ENCODE results near the gene PRAME. TPM values are rescaled to one million over a fixed set of nuclear protein-coding genes. Genes with fewer than 3 reads are reported as not detected.

The PRAME gene
- total RNA-seq, 1 donor from 2014 or later = 1.9 TPM

- Mint-ChIP-seq H3K27ac (ENCODE audit: unreplicated experiment) (no peak overlapping the region), H3K9me3 (ENCODE audit: unreplicated experiment) (no peaks in the 10 kb centered on the region), H3K4me3 (ENCODE audit: unreplicated experiment) (no peak overlapping the region), H3K36me3 (ENCODE audit: unreplicated experiment) (no peaks in the 10 kb centered on the region), H3K4me1 (ENCODE audit: low read depth, unreplicated experiment) (peaks cover 4% of the 10 kb centered on the region), H3K27me3 (ENCODE audit: unreplicated experiment) (peaks cover 7% of the 10 kb centered on the region)
- no peak for DNase-seq
- TF ChIP-seq, protein P1, sequence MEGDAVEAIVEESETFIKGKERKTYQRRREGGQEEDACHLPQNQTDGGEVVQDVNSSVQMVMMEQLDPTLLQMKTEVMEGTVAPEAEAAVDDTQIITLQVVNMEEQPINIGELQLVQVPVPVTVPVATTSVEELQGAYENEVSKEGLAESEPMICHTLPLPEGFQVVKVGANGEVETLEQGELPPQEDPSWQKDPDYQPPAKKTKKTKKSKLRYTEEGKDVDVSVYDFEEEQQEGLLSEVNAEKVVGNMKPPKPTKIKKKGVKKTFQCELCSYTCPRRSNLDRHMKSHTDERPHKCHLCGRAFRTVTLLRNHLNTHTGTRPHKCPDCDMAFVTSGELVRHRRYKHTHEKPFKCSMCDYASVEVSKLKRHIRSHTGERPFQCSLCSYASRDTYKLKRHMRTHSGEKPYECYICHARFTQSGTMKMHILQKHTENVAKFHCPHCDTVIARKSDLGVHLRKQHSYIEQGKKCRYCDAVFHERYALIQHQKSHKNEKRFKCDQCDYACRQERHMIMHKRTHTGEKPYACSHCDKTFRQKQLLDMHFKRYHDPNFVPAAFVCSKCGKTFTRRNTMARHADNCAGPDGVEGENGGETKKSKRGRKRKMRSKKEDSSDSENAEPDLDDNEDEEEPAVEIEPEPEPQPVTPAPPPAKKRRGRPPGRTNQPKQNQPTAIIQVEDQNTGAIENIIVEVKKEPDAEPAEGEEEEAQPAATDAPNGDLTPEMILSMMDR (IDR thresholded peaks at IDR 0.05; ENCODE audit: partially characterized antibody, unreplicated experiment) = no peak
Observed at GRCh38 chr22:22579869-22580604, 21.0 kb upstream of the PRAME start.

DNA sequence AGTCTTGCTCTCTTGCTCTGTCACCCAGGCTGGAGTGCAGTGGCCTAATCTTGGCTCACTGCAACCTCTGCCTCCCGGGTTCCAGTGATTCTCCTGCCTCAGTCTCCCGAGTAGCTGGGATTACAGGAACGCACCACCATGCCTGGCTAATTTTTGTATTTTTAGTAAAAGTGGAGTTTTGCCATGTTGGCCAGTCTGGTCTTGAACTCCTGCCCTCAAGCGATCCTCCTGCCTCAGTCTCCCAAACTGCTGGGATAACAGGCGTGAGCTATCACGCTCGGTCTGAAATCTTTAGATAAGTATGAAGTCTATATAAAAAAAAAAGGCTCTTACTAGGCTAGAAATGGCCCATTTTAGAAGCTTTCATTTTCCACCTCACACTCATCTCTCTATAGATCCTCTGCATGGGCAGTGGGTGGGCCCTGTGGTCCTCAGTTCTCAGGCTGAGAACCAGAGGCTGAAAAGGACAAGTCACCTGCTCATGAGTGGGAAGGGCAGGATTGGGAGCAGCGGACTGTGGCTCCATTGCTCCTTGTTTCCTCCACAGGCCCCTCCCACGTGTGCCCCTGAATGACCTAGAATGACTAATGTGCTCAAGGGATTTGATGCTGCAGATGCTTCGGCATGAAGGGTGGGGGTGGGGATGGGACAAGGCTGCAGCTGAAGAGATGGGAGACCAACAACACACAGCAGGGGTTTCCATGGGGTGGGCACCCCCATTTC, 19.8 kb upstream of the PRAME start:
- Mint-ChIP-seq H3K27me3 (ENCODE audit: unreplicated experiment) (peaks cover 8% of the 10 kb centered on the region), H3K36me3 (ENCODE audit: unreplicated experiment) (no peaks in the 10 kb centered on the region), H3K4me3 (ENCODE audit: unreplicated experiment) (no peak overlapping the region), H3K27ac (ENCODE audit: unreplicated experiment) (no peak overlapping the region), H3K4me1 (ENCODE audit: low read depth, unreplicated experiment) (peaks cover 4% of the 10 kb centered on the region), H3K9me3 (ENCODE audit: unreplicated experiment) (no peaks in the 10 kb centered on the region)
- TF ChIP-seq, protein P1 (IDR thresholded peaks at IDR 0.05; ENCODE audit: partially characterized antibody, unreplicated experiment) = no peak
- no peak for DNase-seq

GRCh38 chr22:22576989-22577427, 17.9 kb upstream of the PRAME start:
- no peak overlapping the region for H3K4me3 Mint-ChIP-seq (ENCODE audit: unreplicated experiment)
- no peaks in the 10 kb centered on the region for H3K36me3 Mint-ChIP-seq (ENCODE audit: unreplicated experiment)
- no peak for DNase-seq
- TF ChIP-seq, protein P1 (IDR thresholded peaks at IDR 0.05; ENCODE audit: partially characterized antibody, unreplicated experiment) = no peak
- peaks cover 4% of the 10 kb centered on the region for H3K4me1 Mint-ChIP-seq (ENCODE audit: low read depth, unreplicated experiment)
- peaks cover 6% of the 10 kb centered on the region for H3K27me3 Mint-ChIP-seq (ENCODE audit: unreplicated experiment)
- no peaks in the 10 kb centered on the region for H3K9me3 Mint-ChIP-seq (ENCODE audit: unreplicated experiment)
- H3K27ac Mint-ChIP-seq (ENCODE audit: unreplicated experiment) = no peak overlapping the region

DNA sequence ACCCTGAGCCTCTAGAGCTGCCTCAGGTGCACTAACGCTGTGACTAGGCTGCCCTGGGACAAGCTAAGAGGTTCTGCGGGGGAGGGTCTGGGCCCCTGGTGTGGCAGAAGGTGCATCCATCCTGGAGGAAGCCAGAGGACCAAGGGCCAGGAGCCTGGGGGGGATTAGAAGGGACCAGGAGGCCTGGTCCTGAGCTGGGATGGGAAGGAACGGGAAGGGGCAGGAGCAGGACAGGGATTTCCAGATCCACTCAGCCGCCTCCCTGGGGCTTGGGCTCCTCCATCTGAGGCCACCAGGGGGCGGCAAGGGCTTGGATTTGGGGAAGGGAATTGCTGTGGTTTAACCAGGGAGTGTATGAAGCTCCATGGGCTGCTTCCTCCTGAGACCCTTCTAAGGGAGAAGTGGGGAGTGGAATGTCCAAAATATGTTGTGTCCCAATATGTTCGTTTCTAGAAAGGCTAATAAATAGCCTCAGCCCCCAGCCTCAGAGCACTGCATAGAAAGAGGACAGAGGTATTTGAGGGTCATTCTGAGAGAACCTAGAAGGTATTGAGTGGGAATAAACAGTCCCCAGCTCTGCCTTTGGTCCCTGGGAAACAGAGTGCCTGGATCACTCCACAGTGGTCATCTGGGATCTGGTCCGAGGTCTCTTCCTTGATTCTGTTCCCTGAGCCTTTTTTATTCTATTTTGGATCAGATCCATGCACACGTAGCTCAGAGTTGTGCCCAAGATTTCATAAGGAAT, 17.4 kb upstream of the PRAME start:
- Mint-ChIP-seq H3K36me3 (ENCODE audit: unreplicated experiment) (no peaks in the 10 kb centered on the region), H3K4me3 (ENCODE audit: unreplicated experiment) (no peak overlapping the region), H3K27ac (ENCODE audit: unreplicated experiment) (no peak overlapping the region), H3K9me3 (ENCODE audit: unreplicated experiment) (no peaks in the 10 kb centered on the region), H3K27me3 (ENCODE audit: unreplicated experiment) (peaks cover 6% of the 10 kb centered on the region), H3K4me1 (ENCODE audit: low read depth, unreplicated experiment) (peaks cover 4% of the 10 kb centered on the region)
- peak; percentile 90 for DNase-seq
- TF ChIP-seq, protein P1 (IDR thresholded peaks at IDR 0.05; ENCODE audit: partially characterized antibody, unreplicated experiment) = peak; percentile 90
